Prostate gland (tissue), 2 donors: ENCODE results near the gene SLC1A2. TPM values are rescaled to one million over a fixed set of nuclear protein-coding genes. Genes with fewer than 3 reads are reported as not detected.

ENCODE experiments used
- DNase-seq: peaks from one replicate; pipeline ENCODE4 v3.0.0-alpha.2; 2019; ENCODE audit warnings: low spot score
- H3K27ac ChIP-seq, 2 donors: fragments of 200-600 bp; sonication (generic); 2 replicates each; pipeline ENCODE4 v1.5.1; 2017 to 2019
- H3K27me3 ChIP-seq: fragments of 200-600 bp; sonication (generic); replicated peaks from 2 replicates; pipeline ENCODE4 v1.5.1; 2019; ENCODE audit not compliant: insufficient read depth
- H3K36me3 ChIP-seq, 2 donors: fragments of 200-600 bp; sonication (generic); 1 replicate in 1 of 2; 2 replicates in 1 of 2; pipeline versions ENCODE4 v1.5.1 to v1.8.1; 2017 to 2019
- H3K4me1 ChIP-seq: fragments of 200-600 bp; sonication (generic); replicated peaks from 2 replicates; pipeline ENCODE4 v1.5.1; 2019
- H3K4me3 ChIP-seq, 2 donors: fragments of 200-600 bp; sonication (generic); 2 replicates each; pipeline ENCODE4 v1.5.1; 2017 to 2019
- H3K9me3 ChIP-seq: fragments of 200-600 bp; sonication (generic); 2 replicates; pipeline ENCODE4 v1.5.1; 2017
- POLR2A ChIP-seq: fragments of 450-650 bp; IDR thresholded peaks from one replicate; pipeline ENCODE4 v1.6.1; 2016; ENCODE audit warnings: antibody characterized with exemption, mild to moderate bottlenecking
- POLR2AphosphoS5 ChIP-seq: sonication (generic); formaldehyde crosslinking; IDR thresholded peaks from one replicate; pipeline ENCODE4 v1.6.1; 2017; ENCODE audit warnings: antibody characterized with exemption
- WGBS: methylation state at CpG from one replicate; pipeline ENCODE4 v1.1.5; 2018; 5-methylcytosine and 5-hydroxymethylcytosine counted together
- intact Hi-C: fragments of 100-400 bp; cut with DNase I; formaldehyde crosslinking; loops from one replicate; pipeline ENCODE4 v1.14.2; 2022
- total RNA-seq, 2 donors: library from RNA; depleted of rRNA; stranded (reverse); fragments of >200 nt; gene quantifications; one replicate each; pipeline ENCODE4 v1.1.0, GENCODE V29; 2016
- TF ChIP-seq, protein P1 (sequence below), 4 experiments: fragments of 200-600 bp in 2 of 4; fragments of 450-650 bp in 2 of 4; sonication (generic) in 2 of 4; IDR thresholded peaks; 1 replicate in 3 of 4; 2 replicates in 1 of 4; pipeline ENCODE4 v1.5.1; 2016 to 2019; ENCODE audit warnings: antibody characterized with exemption in 4 of 4, mild to moderate bottlenecking in 2 of 4, moderate library complexity in 2 of 4

SLC1A2 gene
- total RNA-seq, 2 donors from 2014 or later: 0.82 to 1.5 TPM

DNA sequence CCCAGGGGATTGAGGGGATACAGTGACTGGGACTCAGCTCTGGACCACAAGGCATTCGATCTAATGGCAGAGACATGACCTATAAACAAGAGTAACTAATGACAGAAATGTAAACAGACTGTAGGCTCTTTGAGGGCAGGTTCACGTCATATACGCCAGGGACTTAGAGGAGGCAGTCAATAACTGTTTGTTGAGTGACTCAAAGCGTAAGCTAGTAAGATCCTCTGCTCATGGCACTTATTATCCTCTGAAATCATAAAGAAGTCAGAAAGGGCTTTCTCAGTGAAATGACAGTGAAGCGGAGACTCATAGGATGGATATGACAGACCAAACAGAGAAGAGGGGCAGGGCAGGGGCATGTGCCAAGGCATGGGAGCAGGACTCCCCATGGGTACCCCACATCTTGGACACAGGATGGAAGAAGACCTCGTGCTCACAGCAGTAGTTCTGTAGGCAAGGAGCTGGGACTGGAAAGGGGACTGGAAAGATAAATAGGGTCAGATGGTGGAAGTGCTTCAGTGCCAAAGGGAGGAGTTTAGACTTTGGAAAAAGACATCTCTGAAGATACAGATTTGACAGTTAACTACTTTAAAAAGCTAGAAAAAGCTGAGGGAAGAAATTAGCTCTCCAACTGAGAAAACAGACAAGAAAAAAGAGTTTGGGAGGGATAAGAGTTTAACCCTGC, 72.7 kb downstream of the SLC1A2 start:
- Histone ChIP-seq H3K36me3 (no peaks in the 10 kb centered on the region), H3K27ac (no peak overlapping the region)
- WGBS: 88% methylated on average over 6 of the region's 6 CpGs

DNA sequence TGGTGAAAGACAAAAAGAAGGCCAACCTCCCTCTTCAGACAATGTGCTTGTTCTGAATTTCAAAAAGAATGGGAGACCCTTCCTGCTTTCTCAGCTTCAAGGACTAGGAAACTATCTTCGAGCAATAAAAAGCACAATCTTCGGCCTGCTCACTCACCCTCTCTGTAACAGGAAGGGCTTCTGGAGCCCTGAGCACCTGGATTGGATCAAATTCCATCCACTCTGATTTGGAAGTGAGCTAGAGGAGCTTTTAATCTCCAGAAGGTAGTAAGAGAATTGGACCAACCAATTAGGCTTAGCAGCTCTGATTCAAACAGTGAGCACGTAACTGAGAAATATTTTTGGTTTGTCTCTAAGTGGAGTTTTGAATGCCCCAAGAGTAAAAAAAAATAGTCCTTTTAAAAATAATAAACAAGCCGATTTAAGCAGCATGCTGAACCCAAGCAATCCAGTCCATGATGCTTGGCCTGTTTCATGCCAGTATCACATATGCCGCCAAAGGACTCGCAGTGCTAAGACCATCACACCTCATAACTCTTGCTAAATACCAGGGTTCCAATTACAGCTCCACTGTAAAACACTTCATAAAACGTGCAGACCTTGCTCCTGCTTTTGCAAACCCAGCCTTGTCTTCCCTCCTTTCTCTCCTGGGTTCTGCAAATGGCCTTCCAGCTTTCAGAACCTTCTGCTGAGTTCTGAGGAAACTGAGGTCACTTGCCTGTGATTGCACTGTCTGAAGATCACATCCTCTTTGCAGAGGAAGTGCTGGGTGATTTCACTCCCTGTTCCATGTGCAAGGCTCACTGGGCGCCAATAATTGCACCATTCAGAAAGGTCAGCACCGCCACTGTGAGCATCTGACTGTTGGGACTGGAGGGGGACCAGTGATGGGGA, 74.4 kb downstream of the SLC1A2 start:
- WGBS: 60% methylated on average over 9 of the region's 9 CpGs
- TF ChIP-seq POLR2AphosphoS5 (no peak), POLR2A (no peak)
- TF ChIP-seq, protein P1, sequence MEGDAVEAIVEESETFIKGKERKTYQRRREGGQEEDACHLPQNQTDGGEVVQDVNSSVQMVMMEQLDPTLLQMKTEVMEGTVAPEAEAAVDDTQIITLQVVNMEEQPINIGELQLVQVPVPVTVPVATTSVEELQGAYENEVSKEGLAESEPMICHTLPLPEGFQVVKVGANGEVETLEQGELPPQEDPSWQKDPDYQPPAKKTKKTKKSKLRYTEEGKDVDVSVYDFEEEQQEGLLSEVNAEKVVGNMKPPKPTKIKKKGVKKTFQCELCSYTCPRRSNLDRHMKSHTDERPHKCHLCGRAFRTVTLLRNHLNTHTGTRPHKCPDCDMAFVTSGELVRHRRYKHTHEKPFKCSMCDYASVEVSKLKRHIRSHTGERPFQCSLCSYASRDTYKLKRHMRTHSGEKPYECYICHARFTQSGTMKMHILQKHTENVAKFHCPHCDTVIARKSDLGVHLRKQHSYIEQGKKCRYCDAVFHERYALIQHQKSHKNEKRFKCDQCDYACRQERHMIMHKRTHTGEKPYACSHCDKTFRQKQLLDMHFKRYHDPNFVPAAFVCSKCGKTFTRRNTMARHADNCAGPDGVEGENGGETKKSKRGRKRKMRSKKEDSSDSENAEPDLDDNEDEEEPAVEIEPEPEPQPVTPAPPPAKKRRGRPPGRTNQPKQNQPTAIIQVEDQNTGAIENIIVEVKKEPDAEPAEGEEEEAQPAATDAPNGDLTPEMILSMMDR (IDR thresholded peaks at IDR 0.05): no peak
- Histone ChIP-seq H3K9me3 (no peaks in the 10 kb centered on the region), H3K27ac (no peak overlapping the region), H3K36me3 (no peaks in the 10 kb centered on the region), H3K27me3 (no peaks in the 10 kb centered on the region), H3K4me3 (no peak overlapping the region), H3K4me1 (peaks cover 3% of the 10 kb centered on the region)
- intact Hi-C loops: no loop called here
- DNase-seq: no peak

More for the DNA sequence above, 72.7 kb downstream of the SLC1A2 start:
- H3K4me3 ChIP-seq: no peak overlapping the region
- peaks cover 3% of the 10 kb centered on the region for H3K4me1 ChIP-seq
- H3K9me3 ChIP-seq: no peaks in the 10 kb centered on the region
- no peak for TF ChIP-seq POLR2A
- TF ChIP-seq POLR2AphosphoS5: no peak
- TF ChIP-seq, protein P1 (IDR thresholded peaks at IDR 0.05): no peak
- H3K27me3 ChIP-seq: no peaks in the 10 kb centered on the region
- DNase-seq: no peak
- intact Hi-C loops: no loop called here

DNA sequence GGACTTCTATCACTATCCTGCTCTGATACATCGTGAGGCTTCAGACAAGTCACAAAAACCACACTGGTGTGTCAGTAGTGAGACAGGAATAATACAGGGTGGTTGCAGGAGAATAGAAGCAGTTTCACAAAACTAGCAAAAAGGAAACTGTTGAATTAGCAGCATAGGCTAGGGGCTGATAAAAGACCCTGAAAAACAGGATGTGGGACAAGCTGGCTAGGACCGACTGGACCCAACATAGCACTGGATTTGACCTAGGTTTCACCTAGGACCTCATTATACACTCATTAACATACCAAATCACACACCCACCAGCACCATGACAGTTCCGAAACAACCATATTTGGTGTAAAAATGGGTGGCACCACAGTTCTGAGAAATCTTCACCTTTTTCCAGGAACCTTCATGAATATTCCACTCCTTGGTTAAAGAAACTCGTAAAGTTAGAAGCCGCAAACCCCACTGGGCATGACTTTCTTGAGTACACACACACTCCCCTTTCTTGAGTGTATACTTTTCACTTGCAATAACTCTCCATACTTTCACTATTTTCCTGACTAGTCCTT, 76.2 kb downstream of the SLC1A2 start:
- Histone ChIP-seq H3K4me1 (peaks cover 3% of the 10 kb centered on the region), H3K27me3 (no peaks in the 10 kb centered on the region), H3K36me3 (no peaks in the 10 kb centered on the region), H3K27ac (no peak overlapping the region), H3K9me3 (no peaks in the 10 kb centered on the region), H3K4me3 (no peak overlapping the region)
- DNase-seq: no peak
- intact Hi-C loops: no loop called here
- WGBS: 83% methylated on average over 5 of the region's 5 CpGs
- TF ChIP-seq POLR2A (no peak), POLR2AphosphoS5 (no peak)
- TF ChIP-seq, protein P1 (IDR thresholded peaks at IDR 0.05): no peak

DNA sequence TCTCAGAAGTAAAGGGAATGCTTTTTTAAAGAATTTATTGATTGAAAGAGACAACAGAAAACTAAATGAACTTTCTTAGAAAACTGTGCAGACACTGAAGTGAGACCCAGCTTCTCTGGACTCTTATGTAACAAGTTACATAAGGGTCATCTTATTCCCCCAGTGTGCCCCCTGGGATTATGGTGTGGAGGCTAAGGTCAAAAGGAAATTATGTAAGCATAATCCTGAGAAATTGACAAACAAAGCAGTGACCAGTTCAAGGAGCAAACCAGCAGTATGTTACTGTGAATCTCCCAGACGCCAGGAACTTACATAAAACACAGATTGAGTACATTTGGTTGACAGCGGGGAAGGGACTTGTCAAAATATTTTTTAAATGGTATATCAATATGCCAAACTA, 78.6 kb downstream of the SLC1A2 start:
- no peaks in the 10 kb centered on the region for H3K4me1 ChIP-seq
- no peak overlapping the region for H3K27ac ChIP-seq
- WGBS: 96% methylated on average over 2 of the region's 2 CpGs
- intact Hi-C loops: no loop called here
- no peaks in the 10 kb centered on the region for H3K27me3 ChIP-seq
- H3K36me3 ChIP-seq: no peaks in the 10 kb centered on the region
- no peak overlapping the region for H3K4me3 ChIP-seq
- DNase-seq: no peak
- TF ChIP-seq POLR2A (no peak), POLR2AphosphoS5 (no peak)
- TF ChIP-seq, protein P1 (IDR thresholded peaks at IDR 0.05): no peak
- no peaks in the 10 kb centered on the region for H3K9me3 ChIP-seq
